HTERT RPE-1 (cell line): ENCODE data around the gene WDR35.

Experiments used
- in situ Hi-C: fragments of 300-500 bp; cut with MboI; formaldehyde crosslinking; loops from 4 replicates; pipeline ENCODE4 v1.14.3; 2020; ENCODE audit warnings: low sequenced_read_pairs

Gene WDR35

GRCh38 chr2:19873014-19873413, 116.9 kb downstream of the WDR35 start:
- in situ Hi-C loops: no loop called here

- in situ Hi-C loops: no loop called here
Measured at GRCh38 chr2:19872302-19872701, 117.6 kb downstream of the WDR35 start.

DNA sequence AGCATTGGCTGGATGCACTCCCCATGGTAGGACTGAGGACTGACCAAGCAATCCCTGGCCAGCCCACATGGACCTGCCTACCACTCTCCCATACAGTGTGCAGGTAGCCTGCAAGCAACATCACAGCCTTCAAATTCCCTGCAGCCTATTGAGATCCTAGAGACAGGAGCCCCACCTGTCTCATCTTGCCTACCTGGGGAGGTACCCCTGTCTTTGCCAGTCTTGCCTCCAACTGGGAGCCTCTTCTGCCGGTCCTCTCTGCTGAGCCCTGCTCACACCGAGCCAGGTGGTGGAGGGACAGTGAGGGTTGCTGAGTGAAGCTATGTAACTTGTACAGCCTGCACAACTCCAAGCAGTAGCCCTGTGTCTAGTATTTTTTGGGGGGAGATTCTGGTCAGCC, 118.1 kb downstream of the WDR35 start:
- in situ Hi-C loops: no loop called here

- in situ Hi-C loops: no loop called here
Measured at GRCh38 chr2:19870792-19871191, 119.1 kb downstream of the WDR35 start.

DNA sequence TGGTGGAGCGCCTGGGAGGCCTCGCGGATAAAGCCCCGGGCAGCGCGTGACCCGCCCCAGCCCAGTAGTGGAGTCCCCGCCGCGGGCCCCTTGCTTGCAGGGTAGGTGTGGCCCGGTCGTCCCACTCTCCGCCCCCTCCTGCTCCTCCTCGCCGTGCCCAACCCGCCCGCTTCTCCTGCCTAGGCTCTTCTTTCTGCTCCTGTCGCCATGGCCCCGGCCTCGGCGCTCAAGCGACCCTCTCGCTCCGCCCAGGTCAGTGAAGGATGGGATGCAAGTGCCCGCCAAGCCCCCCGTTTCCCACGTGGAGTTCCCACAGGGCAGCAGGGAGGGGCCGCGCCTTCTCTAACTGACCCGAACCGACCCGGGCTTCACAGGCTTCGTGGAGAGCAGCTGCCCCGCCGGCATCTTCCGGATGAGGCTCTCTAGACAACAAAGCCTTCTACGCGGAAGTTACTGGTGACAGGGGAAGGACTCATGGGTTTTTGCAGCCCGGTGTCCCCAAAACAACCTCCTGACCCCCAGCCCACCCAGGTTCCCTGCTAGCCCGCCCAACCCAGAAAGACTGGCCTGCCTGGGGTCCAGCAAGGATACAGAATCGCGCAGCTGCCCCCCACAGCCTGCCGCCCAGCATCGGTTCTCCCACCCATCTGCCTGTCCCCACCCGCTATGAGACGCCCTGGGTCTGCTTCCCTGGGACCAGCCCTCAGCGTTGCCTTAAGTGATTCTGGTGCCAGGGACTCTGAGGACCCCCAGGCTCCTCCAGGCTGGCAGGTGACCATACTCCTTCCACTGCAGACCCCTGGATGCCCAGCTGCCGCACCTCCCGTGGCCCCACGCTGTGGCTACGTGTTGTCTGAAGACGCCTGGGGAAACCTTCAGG, 121.0 kb downstream of the WDR35 start:
- in situ Hi-C loops: no loop called here

DNA sequence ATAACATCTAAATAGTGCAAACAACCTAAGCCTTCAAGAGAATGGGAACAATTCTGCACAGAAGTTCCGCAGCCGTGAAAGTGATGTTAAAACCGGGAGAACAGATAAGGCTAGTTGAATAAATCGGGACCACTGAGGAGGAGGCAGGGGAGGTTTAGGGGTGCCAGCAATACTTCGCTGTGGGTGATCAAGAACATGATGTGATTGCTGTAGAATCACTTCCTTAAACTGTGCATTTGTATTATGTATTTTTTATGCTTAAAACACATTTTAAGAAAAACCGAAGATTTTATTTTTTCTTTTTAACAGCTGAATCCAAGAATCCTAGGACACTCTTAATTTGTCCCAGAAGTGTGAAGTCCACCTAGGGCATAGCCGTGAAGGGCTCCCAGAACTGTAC, 121.7 kb downstream of the WDR35 start:
- in situ Hi-C loops: no loop called here

- in situ Hi-C loops: no loop called here
Measured at GRCh38 chr2:19866771-19867170, 123.1 kb downstream of the WDR35 start.

DNA sequence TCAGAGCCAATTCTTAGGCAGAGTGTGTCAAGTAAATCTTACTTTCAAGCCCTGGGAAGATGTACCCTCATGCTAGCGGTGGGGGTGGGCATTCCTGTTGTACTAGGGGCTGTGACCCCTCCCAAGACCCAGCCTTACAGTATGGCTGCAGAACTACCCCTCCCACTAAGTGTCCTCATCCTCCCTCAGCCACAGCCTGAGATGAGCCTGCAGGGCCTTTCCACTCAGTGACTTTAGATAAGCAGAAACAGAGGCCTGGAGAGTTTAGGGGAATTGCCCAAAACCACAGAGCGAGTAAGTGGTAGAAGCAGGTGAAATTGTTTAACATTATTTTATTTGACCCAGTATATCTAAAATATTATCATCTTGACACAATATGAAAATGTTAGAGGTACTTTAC, 124.8 kb downstream of the WDR35 start:
- in situ Hi-C loops: no loop called here

GRCh38 chr2:19864381-19864780, 125.5 kb downstream of the WDR35 start:
- in situ Hi-C loops: no loop called here

DNA sequence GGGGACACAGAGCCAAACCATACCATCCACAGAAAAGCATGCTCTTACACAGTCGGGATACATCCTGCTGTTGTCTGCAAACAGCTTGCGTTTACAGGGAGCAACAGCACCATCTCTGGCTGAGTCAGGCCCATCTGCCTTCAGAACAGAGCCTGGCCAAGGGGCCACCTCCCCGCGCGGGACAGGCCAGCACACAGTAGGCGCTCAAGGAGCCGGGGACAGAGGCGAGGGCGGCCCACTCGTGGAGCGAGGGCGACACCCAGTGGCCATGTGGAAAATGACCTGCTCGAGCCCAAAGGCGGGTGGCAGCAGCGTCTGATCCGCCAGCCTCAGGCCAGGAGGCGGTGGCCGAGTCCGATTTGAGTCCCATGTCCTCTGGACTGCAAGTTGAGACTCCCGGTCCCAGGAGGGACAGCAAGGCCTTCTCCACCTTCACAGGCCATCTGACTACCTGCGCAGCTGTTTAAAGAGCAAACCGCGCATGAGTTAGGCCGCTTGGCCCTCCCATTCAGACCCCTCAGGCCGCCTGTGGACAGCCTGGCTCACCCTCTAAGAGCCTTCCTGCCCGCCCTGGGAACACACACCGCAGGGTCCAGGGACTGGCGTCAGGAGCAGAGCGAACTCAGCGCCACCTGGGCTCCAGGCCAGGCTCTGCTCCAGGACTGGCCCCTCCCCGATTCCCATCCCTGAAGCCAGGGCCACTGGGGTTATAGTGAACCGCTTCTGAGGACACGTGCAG, 126.4 kb downstream of the WDR35 start:
- in situ Hi-C loops: no loop called here

- in situ Hi-C loops: no loop called here
Measured at GRCh38 chr2:19861813-19862212, 128.1 kb downstream of the WDR35 start.
